Mucosa of rectum (tissue), 2 donors: ENCODE data around the gene PDE4DIP.
"Not testable (repeated sequence)": the region's sequence is repeated elsewhere in the genome, so short reads cannot be mapped to it uniquely, and the experiment has no call there.

ENCODE experiments used
- H3K27ac ChIP-seq, 2 donors: one replicate each; pipeline ENCODE4 v1.7.0; 2013; ENCODE audit warnings: inconsistent platforms in 2 of 2, low read depth in 2 of 2, low read length in 2 of 2
- H3K27me3 ChIP-seq, 2 donors: one replicate each; pipeline ENCODE4 v1.7.0; 2013; ENCODE audit warnings: low read length in 2 of 2; ENCODE audit not compliant: control insufficient read depth in 2 of 2, insufficient read depth in 2 of 2
- H3K36me3 ChIP-seq, 2 donors: one replicate each; pipeline ENCODE4 v1.7.0; 2013; ENCODE audit warnings: low read length in 2 of 2; ENCODE audit not compliant: control insufficient read depth in 2 of 2, insufficient read depth in 2 of 2
- H3K4me1 ChIP-seq, 2 donors: one replicate each; pipeline ENCODE4 v1.7.0; 2013; ENCODE audit warnings: low read length in 2 of 2, mild to moderate bottlenecking in 1 of 2; ENCODE audit not compliant: control insufficient read depth in 2 of 2, insufficient read depth in 2 of 2
- H3K4me3 ChIP-seq, 2 donors: one replicate each; pipeline ENCODE4 v1.7.0; 2013; ENCODE audit warnings: low read length in 2 of 2
- H3K9ac ChIP-seq, 2 donors: one replicate each; pipeline ENCODE4 v1.7.0; 2013; ENCODE audit warnings: low read length in 2 of 2, low read depth in 1 of 2, mild to moderate bottlenecking in 1 of 2
- H3K9me3 ChIP-seq, 2 donors: one replicate each; pipeline ENCODE4 v1.7.0; 2013; ENCODE audit warnings: low read length in 2 of 2; ENCODE audit not compliant: control insufficient read depth in 2 of 2
- donor health status: healthy.
- donor health status: Normal muscosa, but diverticular disease.

PDE4DIP gene

DNA sequence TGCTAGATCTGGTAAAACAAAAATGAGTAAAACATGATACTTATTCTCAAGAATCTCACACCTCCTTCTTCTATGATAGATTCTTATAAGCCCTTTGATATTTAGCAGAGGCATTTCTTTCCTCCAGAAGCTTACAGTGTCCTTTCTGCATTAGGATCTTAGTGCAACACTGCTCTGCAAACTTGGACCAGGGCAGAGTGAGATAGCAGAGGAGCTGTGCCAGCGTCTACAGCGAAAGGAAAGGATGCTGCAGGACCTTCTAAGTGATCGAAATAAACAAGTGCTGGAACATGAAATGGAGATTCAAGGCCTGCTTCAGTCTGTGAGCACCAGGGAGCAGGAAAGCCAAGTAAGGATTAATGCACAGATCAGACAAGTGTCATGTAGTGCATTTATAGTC is 124.5 kb downstream of the PDE4DIP start:
- not testable (repeated sequence) for H3K4me1 ChIP-seq, H3K9ac ChIP-seq, H3K9me3 ChIP-seq, H3K36me3 ChIP-seq, H3K27me3 ChIP-seq, H3K27ac ChIP-seq, H3K4me3 ChIP-seq

DNA sequence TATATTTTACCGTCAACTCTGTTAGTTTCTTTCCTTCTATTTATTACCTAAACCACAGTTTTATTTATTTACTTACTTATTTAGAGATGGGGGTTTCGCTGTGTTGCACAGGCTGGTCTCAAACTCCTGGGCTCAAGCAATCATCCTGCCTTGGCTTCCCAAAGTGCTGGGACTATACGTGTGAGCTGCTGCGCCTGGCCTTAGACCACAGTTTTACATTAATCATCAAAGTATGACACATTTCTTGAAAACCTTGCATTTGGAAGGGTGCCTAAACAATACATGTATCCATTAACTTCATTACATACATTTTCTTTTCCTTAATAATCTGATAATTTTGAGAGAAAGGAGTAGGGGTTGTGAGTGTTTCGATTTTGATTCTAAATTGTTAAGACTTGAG is 124.9 kb downstream of the PDE4DIP start:
- H3K9ac ChIP-seq, H3K9me3 ChIP-seq: not testable (repeated sequence)

DNA sequence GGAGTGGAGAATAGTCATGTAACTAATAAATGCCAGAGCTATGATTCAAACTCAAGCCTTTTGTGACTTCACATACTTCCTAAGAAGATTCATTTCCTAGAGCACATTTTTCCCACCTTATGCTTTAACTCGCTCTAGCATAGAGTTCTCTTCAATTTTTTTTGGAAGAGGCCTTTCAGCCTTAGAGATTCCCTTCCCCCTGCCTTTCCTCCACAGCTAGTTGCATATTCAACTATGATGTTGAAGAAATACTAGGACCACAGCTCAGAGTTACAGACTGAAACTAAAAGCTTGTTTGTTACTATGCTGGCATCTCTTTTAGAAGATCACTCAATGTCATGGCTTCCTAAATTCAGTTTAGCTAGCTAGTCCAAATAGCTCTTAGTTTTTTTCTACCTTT is 131.2 kb downstream of the PDE4DIP start:
- H3K27ac ChIP-seq = not testable (repeated sequence)
- H3K36me3 ChIP-seq = peaks cover 27% of the 10 kb centered on the region in 2 donors

More for the DNA sequence above, 124.9 kb downstream of the PDE4DIP start:
- H3K36me3 ChIP-seq, H3K27me3 ChIP-seq, H3K4me3 ChIP-seq, H3K27ac ChIP-seq, H3K4me1 ChIP-seq: not testable (repeated sequence)

DNA sequence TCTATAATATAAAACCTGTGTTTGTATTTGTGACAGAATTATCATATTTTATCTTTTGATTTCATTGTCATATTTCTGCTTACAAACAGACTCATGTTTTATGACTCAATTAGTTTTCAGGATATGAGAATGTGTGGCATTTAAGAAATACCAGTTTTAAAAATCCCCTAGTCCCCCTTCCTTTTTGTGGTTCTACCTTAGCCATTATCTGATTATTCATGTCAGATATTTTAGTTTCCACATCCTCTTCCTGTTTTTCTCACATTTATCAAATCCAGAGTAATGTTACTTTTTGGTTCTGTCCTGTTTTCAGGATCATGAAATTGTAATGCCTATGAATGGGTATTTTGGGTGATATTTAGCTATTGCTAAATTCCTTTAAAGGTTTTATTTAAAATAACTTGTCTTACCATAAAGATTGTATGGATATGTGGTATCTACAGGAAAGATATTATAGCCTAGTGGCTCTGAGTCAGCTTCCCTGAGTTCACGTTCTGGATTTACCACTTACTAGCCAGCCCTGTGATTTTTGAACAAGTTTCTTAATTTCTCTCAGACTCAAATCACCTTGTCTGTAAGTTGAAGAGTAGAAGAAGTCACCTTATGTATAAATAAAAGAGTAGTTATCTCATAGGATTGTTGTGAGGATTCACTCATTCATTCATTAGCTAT is 131.8 kb downstream of the PDE4DIP start:
- peaks cover 31 to 33% of the 10 kb centered on the region in 2 donors for H3K36me3 ChIP-seq
- not testable (repeated sequence) for H3K27ac ChIP-seq, H3K4me1 ChIP-seq

More for the DNA sequence above, 131.2 kb downstream of the PDE4DIP start:
- H3K9ac ChIP-seq, H3K4me1 ChIP-seq, H3K4me3 ChIP-seq, H3K27me3 ChIP-seq, H3K9me3 ChIP-seq: not testable (repeated sequence)

DNA sequence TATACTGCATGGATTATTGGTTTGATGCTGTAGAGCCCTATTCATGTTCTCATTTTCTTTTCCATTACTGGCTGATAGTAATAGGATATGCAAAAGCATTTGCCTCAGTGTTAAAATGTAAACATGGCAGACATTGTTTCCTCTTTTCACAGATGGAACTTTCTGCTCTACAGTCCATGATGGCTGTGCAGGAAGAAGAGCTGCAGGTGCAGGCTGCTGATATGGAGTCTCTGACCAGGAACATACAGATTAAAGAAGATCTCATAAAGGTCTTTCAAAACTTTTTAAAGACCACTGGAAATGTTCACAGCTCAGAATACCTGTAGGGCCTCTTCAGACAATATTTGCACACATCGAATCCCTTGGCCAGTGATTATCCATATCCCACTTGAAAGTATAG is 133.6 kb downstream of the PDE4DIP start:
- H3K9ac ChIP-seq, H3K4me3 ChIP-seq, H3K9me3 ChIP-seq, H3K27me3 ChIP-seq, H3K4me1 ChIP-seq, H3K27ac ChIP-seq: not testable (repeated sequence)
- H3K36me3 ChIP-seq = peaks cover 41 to 43% of the 10 kb centered on the region in 2 donors

More for the DNA sequence above, 131.8 kb downstream of the PDE4DIP start:
- H3K9ac ChIP-seq, H3K9me3 ChIP-seq, H3K4me3 ChIP-seq, H3K27me3 ChIP-seq: not testable (repeated sequence)

DNA sequence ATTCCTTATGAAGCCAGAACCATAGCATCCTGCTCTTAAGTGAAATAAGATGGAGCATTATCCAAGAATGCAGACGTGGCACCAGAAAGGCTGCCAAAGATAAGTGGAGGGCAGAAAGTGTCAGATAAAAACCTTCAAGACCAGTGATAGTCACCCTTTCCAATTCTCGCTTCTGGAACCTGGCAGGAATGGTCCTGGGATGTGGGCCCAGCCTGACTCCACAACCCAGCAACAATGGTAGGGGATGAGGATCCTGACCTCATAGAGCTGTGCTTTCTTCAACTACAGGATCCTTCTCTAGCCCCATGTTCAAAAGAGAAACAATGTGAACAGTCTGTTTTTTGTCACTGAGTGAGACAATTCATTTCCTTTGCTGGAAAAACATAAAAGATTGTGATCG is 145.2 kb downstream of the PDE4DIP start:
- H3K4me1 ChIP-seq, H3K36me3 ChIP-seq, H3K27ac ChIP-seq, H3K27me3 ChIP-seq, H3K9ac ChIP-seq, H3K9me3 ChIP-seq, H3K4me3 ChIP-seq: not testable (repeated sequence)

DNA sequence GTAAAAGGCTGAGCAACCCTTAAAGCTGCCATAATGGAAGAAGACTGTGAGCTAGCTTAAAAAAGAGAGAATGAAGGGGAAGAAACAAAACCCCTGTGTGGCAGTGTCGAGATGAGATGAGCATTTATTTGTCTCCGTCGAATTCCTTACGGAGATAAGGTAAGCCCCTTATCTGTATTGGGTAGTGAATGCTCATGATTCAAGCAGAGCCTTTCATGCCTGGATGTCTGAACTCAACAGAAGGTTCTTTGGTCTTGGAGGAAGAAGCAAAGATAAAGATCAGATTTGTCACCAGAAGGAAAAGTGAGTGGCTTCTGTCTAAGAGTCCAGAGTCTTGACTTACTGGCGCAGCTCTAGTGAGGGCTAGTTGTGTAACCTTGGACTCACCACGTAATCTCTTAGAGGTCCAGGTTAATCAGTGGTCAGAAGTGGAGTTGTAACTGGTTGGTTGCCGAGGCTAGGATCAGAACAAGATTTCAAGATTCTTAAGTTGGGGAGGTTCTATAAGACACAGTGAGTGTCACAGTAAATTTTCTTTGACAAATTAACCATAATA is 146.1 kb downstream of the PDE4DIP start:
- not testable (repeated sequence) for H3K9me3 ChIP-seq, H3K4me1 ChIP-seq, H3K4me3 ChIP-seq, H3K27me3 ChIP-seq, H3K36me3 ChIP-seq, H3K9ac ChIP-seq, H3K27ac ChIP-seq

DNA sequence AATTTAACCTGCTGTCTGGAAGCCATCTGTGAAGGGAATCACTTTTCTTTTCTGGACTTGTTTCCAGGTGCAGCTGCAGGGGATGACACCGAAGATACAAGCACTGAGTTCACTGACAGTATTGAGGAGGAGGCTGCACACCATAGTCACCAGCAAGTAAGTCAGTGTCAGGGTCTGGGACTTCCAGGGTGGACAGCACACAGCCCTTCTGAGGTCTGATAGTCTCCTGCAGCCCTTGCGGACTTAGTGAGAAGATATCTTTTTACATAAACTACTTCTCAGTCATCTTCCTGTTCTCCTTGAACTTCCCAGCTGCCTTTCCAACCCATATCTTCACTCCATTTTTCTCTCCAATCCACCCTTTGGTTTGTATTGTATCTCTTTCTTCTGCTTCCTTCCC is 147.6 kb downstream of the PDE4DIP start:
- H3K4me3 ChIP-seq, H3K9ac ChIP-seq, H3K9me3 ChIP-seq, H3K4me1 ChIP-seq, H3K27me3 ChIP-seq, H3K36me3 ChIP-seq, H3K27ac ChIP-seq: not testable (repeated sequence)

DNA sequence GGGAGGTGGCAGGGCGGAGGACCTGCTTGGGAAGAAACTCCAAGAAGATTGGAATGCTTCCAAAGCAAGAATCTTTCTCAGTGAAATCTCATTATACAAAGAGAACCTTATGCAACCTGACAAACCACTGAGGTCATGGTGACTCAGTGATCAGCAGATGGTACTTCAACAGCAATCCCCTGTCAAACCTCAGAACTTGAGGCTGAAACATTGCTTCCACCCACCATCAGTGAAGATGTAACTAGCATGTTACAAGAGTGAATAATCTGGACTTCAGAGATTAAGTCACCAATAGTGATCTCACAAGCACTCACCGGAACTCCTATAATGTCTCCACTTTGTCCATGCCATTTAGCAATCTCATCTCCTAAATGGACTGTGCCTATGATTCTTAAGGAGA is 148.1 kb downstream of the PDE4DIP start:
- not testable (repeated sequence) for H3K36me3 ChIP-seq, H3K4me3 ChIP-seq, H3K9ac ChIP-seq, H3K9me3 ChIP-seq, H3K27me3 ChIP-seq, H3K27ac ChIP-seq, H3K4me1 ChIP-seq

DNA sequence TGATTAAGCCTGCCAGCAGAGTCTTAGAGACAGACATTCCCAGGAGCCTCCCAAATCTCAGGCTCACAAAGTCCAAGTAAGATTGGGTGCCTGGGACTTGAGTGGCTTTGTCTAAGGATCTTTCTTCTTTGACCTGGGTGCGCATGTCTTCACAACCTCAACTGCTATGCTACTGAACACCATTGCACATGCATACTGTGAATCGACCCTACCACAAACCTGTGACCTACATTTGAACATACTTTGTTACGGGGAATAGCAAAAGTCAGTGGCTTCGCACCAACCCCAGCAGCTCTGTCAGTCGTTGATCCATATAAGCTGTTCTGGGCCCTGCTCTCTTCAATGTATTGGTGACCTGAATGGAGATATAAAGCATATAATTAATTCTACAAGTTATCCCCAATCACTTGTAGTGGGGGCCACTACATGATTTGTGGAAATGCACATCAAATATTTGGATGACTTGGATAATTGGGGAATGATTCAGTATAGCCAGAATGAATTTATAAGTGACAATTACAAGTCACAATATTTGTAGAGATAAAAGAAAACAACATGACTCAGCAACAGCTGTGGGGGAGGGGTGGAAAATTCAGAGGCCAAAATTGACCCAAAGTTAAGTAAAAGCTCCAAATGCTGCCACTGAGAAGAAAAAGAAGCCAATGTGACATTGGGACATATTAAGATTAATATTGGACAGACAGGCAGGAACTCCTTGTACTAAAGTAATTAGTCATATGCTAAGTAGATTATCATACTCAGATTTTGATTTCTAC is 152.4 kb downstream of the PDE4DIP start:
- not testable (repeated sequence) for H3K9ac ChIP-seq, H3K36me3 ChIP-seq, H3K27me3 ChIP-seq, H3K27ac ChIP-seq, H3K4me1 ChIP-seq, H3K4me3 ChIP-seq, H3K9me3 ChIP-seq
